HG03060 (cell line): ENCODE data around the gene PLEKHH3.
A peak's percentile ranks its signal among the peaks of the same experiment; 100 is the strongest.

Source experiments
- ATAC-seq: cut with Tn5 transposase; IDR thresholded peaks from one replicate; pipeline ENCODE4 v1.9.1; 2021; ENCODE audit warnings: low read depth, moderate number of reproducible peaks; ENCODE audit not compliant: unreplicated experiment

The PLEKHH3 gene, protein sequence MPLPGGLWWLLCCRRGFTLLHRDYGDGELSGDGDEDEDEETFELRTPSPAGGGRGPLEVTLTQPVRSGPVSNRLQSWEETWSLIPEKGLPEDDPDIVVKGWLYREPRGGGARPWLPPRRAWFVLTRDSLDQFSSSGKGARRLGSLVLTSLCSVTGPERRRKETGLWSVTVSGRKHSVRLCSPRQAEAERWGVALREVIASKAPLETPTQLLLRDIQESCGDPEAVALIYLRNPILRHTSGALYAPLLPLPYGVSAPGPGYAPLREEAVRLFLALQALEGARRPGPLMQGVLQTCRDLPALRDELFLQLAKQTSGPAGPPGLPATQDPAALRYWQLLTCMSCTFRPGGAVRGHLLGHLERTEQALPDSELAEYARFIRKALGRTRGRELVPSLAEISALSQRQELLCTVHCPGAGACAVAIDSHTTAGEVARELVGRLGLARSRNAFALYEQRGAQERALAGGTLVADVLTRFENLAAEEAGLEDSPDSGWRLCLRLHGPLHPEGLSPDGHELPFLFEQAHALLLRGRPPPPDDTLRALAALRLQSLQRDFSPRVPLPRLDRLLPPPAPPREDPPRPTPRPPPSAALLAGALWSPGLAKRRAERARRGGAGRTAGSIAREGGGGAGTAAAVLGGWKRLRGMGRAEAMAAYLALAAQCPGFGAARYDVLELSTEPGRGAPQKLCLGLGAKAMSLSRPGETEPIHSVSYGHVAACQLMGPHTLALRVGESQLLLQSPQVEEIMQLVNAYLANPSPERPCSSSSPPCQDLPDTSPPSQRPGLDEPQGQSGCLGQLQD

DNA sequence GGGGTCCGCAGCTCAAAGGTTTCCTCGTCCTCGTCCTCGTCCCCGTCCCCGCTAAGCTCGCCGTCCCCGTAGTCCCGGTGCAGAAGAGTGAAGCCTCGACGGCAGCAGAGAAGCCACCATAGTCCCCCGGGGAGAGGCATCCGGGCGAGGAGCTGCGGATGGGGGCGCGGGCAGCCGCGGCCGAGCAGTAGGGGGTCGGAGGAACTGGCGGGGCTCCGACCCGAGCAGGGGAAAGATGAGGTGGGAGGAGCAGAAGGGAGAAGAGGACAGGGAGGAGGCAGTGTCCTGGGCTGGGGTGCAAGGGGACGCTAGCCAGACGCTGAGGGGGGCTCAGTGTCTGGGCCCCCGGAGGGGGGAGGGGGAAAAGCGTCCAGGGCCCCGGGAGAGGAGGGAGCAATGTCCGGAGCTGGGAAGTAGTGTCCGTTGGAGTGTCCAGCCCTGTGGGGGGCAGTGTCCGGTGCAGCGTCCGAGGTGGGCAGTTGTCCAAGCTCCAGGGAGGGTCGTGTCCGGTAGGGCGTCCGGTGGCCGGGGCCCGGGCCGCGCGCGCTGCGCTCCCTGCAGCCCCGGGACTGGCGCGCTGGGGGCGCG lies at the start of gene PLEKHH3:
Gene PLEKHH3, minus strand, starts transcription at position 571 of the 588 bp plus-strand sequence. Its CDS starts 431 bp downstream, at position 140.
- no peak for ATAC-seq

DNA sequence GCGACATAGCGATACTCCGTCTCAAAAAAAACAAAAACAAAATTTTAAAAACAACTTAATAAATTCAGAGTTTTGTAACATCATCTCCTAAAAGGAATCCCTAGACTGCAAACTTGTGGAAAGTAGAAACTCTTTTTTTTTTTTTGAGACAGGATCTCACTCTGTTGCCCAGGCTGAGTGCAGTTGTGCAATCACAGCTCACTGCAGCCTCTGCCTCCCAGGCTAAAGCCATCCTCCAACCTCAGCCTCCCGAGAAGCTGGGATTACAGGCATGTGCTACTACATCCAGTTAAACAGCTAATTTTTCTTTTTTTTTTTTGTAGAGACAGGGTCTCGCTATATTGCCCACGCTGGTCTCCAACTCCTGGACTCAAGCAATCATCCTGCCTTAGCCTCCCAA lies 48.3 kb upstream of the PLEKHH3 start:
- ATAC-seq = no peak

GRCh38 chr17:42723636-42724035 lies 46.8 kb upstream of the PLEKHH3 start:
- no peak for ATAC-seq

GRCh38 chr17:42720996-42721583 lies 44.3 kb upstream of the PLEKHH3 start:
- no peak for ATAC-seq

- ATAC-seq = no peak
These were observed 32.8 kb upstream of the PLEKHH3 start for GRCh38 chr17:42709561-42709960.

DNA sequence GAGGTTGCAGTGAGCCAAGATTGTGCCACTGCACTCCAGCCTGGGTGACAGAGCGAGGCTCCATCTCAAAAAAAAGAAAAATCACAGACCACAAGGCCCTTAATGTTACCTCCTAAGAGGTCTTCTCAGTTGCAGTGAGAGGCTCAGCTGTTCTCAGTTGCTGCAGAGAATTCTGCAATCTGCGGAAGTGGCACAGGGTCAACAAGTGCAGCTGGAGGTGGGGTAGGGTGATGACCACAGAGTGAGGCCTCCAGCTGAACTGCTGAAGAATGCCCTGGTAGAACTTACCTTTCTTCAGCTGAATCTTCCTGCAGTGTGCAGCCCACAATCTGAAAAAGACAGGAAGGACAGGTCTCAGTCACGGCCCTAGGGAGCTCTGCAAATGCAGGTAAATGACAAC lies 31.8 kb upstream of the PLEKHH3 start:
- no peak for ATAC-seq

DNA sequence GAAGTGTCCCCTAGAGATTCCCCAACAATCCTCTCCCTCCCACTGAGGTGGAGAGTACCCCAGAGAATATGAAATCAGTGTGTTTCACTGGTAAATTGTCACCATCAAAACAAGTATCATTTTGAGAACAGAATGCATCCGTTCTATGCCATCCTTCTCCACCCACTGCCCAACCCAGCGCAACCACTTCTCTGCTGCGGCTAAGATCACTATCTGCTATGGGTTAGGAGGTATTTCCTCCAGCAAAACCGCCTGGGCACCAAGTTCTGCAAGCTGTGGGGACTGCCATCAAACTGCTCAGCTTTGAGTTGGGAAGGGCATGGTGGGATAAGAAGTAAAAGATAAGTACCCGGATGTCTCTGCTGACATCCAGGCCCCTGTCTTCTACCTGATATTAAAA lies 29.9 kb upstream of the PLEKHH3 start:
- ATAC-seq = no peak

- peak; percentile 53 for ATAC-seq
These were observed 28.2 kb upstream of the PLEKHH3 start for GRCh38 chr17:42704837-42705494.

GRCh38 chr17:42704490-42704836 lies 27.7 kb upstream of the PLEKHH3 start:
- ATAC-seq = peak; percentile 18

GRCh38 chr17:42702446-42702845 lies 25.7 kb upstream of the PLEKHH3 start:
- no peak for ATAC-seq

GRCh38 chr17:42700586-42701289 lies 23.9 kb upstream of the PLEKHH3 start:
- no peak for ATAC-seq

GRCh38 chr17:42699415-42699740 lies 22.6 kb upstream of the PLEKHH3 start:
- ATAC-seq = no peak

DNA sequence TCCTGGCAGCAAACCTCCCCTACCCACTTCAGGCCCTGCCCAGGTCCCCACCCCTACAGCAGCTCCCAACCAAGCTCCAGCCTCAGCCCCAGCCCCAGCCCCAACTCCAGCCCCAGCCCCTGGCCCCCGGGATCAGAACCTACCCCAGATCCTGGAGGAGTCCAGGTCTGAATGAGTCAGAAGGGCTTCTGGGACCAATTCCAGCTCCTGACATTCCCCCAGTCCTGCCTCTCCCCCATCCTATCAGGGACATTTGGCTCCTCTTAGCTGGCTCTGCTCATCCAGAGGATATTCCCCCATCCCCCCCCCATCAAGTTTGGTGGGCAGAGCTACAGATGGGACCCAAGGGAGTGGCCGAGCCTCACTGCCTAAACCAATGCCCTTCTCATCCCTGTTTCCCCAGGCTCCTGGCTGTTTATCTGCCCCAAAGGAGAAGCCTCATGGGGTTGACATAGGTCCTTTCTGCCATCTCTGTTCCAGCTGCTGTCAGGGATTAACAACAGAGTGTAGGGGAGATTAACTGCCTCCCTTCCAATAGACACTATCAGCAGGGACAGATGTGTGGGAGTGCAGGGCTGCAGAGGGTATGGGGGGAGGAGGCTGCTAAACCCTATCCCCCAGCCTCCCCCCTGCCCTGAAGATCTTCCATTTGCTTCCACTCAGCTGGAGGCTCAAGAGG lies 22.1 kb upstream of the PLEKHH3 start:
- ATAC-seq = no peak

DNA sequence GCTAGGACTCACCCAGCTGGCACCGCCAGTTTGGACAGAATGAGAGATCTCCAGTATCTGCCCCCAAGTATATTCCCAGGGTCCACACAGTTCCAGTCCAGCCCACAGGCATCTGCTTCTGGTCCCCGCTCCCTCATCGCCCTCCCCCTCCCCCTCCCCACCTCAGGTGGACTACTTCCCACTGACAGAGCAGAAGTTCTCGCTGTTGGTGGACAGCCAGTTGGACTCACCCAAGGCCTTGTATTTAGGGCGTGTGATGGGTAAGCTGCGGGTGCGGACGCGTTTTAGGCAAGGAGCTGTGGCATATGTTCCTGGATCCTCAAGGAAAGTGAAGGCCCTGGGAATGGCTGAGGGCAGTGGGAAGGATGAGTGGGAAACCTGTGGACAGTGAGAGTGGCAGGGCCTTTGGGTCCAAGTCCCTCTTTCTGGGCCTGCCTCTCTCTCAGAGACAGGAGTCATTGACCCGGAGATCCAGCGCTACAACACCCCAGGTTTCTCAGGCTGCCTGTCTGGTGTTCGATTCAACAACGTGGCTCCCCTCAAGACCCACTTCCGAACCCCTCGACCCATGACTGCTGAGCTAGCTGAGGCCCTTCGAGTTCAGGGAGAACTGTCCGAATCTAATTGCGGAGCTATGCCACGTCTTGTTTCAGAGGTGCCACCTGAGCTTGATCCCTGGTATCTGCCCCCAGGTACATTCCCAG lies 20.5 kb upstream of the PLEKHH3 start:
- no peak for ATAC-seq

- no peak for ATAC-seq
These were observed 18.7 kb upstream of the PLEKHH3 start for GRCh38 chr17:42695500-42695899.

GRCh38 chr17:42694524-42694923 lies 17.7 kb upstream of the PLEKHH3 start:
- ATAC-seq = no peak

- no peak for ATAC-seq
These were observed 15.7 kb upstream of the PLEKHH3 start for GRCh38 chr17:42692489-42692888.

DNA sequence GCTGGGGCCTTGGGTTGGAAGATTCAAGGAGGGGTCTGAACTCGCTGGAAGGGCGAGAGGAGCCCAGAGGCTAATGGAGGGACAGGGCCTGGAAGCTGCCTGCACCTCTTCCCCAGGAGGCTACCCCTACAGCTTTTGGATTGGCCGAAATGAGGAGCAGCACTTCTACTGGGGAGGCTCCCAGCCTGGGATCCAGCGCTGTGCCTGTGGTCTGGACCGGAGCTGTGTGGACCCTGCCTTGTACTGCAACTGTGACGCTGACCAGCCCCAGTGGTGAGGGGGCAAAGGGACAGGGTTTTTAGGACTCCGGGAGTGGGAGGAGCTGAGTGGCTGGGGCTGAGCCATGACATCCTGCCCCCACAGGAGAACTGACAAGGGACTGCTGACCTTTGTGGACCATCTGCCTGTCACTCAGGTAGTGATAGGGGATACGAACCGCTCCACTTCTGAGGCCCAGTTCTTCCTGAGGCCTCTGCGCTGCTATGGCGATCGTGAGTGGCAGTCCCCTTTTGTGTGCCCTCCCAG lies 14.3 kb upstream of the PLEKHH3 start:
- ATAC-seq = no peak

DNA sequence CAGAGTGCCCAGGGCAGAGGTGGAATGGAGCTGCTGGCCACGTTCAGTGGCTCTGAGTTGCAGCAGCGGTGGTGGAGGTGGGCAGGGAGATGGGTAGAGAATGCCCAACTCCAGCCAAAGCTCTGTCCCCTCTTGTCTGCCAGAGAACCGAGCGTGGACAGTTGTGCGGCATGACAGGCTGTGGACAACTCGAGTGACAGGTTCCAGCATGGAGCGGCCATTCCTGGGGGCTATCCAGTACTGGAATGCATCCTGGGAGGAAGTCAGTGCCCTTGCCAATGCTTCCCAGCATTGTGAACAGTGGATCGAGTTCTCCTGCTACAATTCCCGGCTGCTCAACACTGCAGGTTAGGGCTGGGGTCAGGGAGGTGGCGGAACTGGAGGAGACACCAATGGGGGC lies 13.8 kb upstream of the PLEKHH3 start:
- ATAC-seq = no peak
